Hepatocyte (in vitro differentiated cells): ENCODE measurements around the gene SMARCA2. TPM values are rescaled to one million over a fixed set of nuclear protein-coding genes. Genes with fewer than 3 reads are reported as not detected.

Experiments used
- DNase-seq: peaks from one replicate; pipeline ENCODE4 v3.0.0-alpha.2; 2016; ENCODE audit warnings: low spot score
- H2AFZ ChIP-seq: fragments of 200-600 bp; sonication (generic); 2 replicates; pipeline ENCODE4 v1.6.0; 2016; ENCODE audit warnings: antibody characterized with exemption, mild to moderate bottlenecking
- H3K27ac ChIP-seq: fragments of 200-600 bp; sonication (generic); 2 replicates; pipeline ENCODE4 v1.5.1; 2016; ENCODE audit warnings: mild to moderate bottlenecking
- H3K27me3 ChIP-seq: fragments of 200-600 bp; sonication (generic); 2 replicates; pipeline ENCODE4 v1.6.1; 2016
- H3K36me3 ChIP-seq: fragments of 200-600 bp; sonication (generic); replicated peaks from 2 replicates; pipeline ENCODE4 v1.5.1; 2016; ENCODE audit warnings: low read depth; ENCODE audit not compliant: insufficient read depth
- H3K4me1 ChIP-seq: fragments of 200-600 bp; sonication (generic); 2 replicates; pipeline ENCODE4 v1.5.1; 2016; ENCODE audit warnings: mild to moderate bottlenecking, moderate library complexity; ENCODE audit not compliant: insufficient read depth
- H3K4me2 ChIP-seq: fragments of 200-600 bp; sonication (generic); 2 replicates; pipeline ENCODE4 v1.6.0; 2016
- H3K4me3 ChIP-seq: fragments of 200-600 bp; sonication (generic); 2 replicates; pipeline ENCODE4 v1.5.1; 2016; ENCODE audit warnings: mild to moderate bottlenecking
- H3K79me2 ChIP-seq: fragments of 200-600 bp; sonication (generic); 2 replicates; pipeline ENCODE4 v1.6.0; 2017; ENCODE audit warnings: mild to moderate bottlenecking
- H3K9me2 ChIP-seq: fragments of 200-600 bp; sonication (generic); replicated peaks from 2 replicates; pipeline ENCODE4 v1.6.0; 2017; ENCODE audit warnings: mild to moderate bottlenecking; ENCODE audit not compliant: insufficient read depth
- H3K9me3 ChIP-seq: fragments of 200-600 bp; sonication (generic); 2 replicates; pipeline ENCODE4 v1.5.1; 2016; ENCODE audit warnings: low read depth, mild to moderate bottlenecking
- H4K20me1 ChIP-seq: fragments of 200-600 bp; sonication (generic); 2 replicates; pipeline ENCODE4 v1.6.0; 2016; ENCODE audit warnings: mild to moderate bottlenecking; ENCODE audit not compliant: insufficient read depth, poor library complexity, severe bottlenecking
- CTCF ChIP-seq: fragments of 200-600 bp; sonication (generic); IDR thresholded peaks from 2 replicates; pipeline ENCODE4 v1.5.1; 2016; ENCODE audit warnings: antibody characterized with exemption, mild to moderate bottlenecking; ENCODE audit not compliant: poor library complexity
- EZH2 ChIP-seq: fragments of 200-600 bp; sonication (generic); IDR thresholded peaks from 2 replicates; pipeline ENCODE4 v1.6.1; 2016; ENCODE audit warnings: antibody characterized with exemption, mild to moderate bottlenecking, borderline replicate concordance
- EZH2phosphoT487 ChIP-seq: fragments of 200-600 bp; sonication (generic); IDR thresholded peaks from one replicate; pipeline ENCODE4 v1.6.1; 2018; ENCODE audit warnings: antibody characterized with exemption, mild to moderate bottlenecking, low read depth, moderate library complexity; ENCODE audit not compliant: unreplicated experiment, severe bottlenecking
- WGBS: methylation state at CpG from one replicate; pipeline ENCODE4 v1.1.6; 2016; ENCODE audit warnings: low lambda C conversion rate; ENCODE audit errors: missing lambda C conversion rate; 5-methylcytosine and 5-hydroxymethylcytosine counted together
- polyA plus RNA-seq: library from polyadenylated mRNA; unstranded; fragments of >200 nt; fragmentation: Nextera tagmentation; extraction: Ambion mirVana; gene quantifications from 2 replicates; pipeline ENCODE4 v1.2.1, GENCODE V29; 2016
- total RNA-seq: library from RNA; depleted of rRNA; stranded (reverse); fragments of >200 nt; gene quantifications from 2 replicates; pipeline ENCODE4 v1.2.3, GENCODE V29; 2014

Gene SMARCA2
- total and polyA plus RNA-seq, 2 experiments from 2014 or later, result 39.9 to 65.3 TPM

- Histone ChIP-seq H3K4me1 (no peaks in the 10 kb centered on the region), H3K9me2 (no peaks in the 10 kb centered on the region), H3K9me3 (no peaks in the 10 kb centered on the region), H3K4me2 (no peak overlapping the region), H3K27ac (no peak overlapping the region), H4K20me1 (no peaks in the 10 kb centered on the region), H3K4me3 (no peak overlapping the region), H3K27me3 (no peaks in the 10 kb centered on the region), H2AFZ (no peak overlapping the region), H3K79me2 (no peaks in the 10 kb centered on the region), H3K36me3 (no peaks in the 10 kb centered on the region)
- DNase-seq, result no peak
- 76% methylated on average over 2 of the region's 2 CpGs for WGBS
- no peak for TF ChIP-seq EZH2phosphoT487
- TF ChIP-seq CTCF, result no peak
- no peak for TF ChIP-seq EZH2
Measured at GRCh38 chr9:2216591-2216990, 201.4 kb downstream of the SMARCA2 start.

GRCh38 chr9:2217540-2217939 is 202.4 kb downstream of the SMARCA2 start:
- TF ChIP-seq CTCF (no peak), EZH2 (no peak), EZH2phosphoT487 (no peak)
- H3K79me2 ChIP-seq, result no peaks in the 10 kb centered on the region
- no peaks in the 10 kb centered on the region for H4K20me1 ChIP-seq
- H3K9me3 ChIP-seq, result no peaks in the 10 kb centered on the region
- WGBS, result 80% methylated on average over 3 of the region's 3 CpGs
- H2AFZ ChIP-seq, result no peak overlapping the region
- H3K27ac ChIP-seq, result no peak overlapping the region
- H3K9me2 ChIP-seq, result no peaks in the 10 kb centered on the region
- H3K36me3 ChIP-seq, result no peaks in the 10 kb centered on the region
- no peak for DNase-seq
- no peaks in the 10 kb centered on the region for H3K27me3 ChIP-seq
- H3K4me3 ChIP-seq, result no peak overlapping the region
- H3K4me1 ChIP-seq, result no peaks in the 10 kb centered on the region
- no peak overlapping the region for H3K4me2 ChIP-seq

GRCh38 chr9:2220036-2220435 is 204.9 kb downstream of the SMARCA2 start:
- Histone ChIP-seq H3K4me1 (no peaks in the 10 kb centered on the region), H2AFZ (no peak overlapping the region), H4K20me1 (no peaks in the 10 kb centered on the region), H3K4me2 (no peak overlapping the region), H3K27me3 (no peaks in the 10 kb centered on the region), H3K9me2 (no peaks in the 10 kb centered on the region), H3K4me3 (no peak overlapping the region), H3K9me3 (no peaks in the 10 kb centered on the region), H3K36me3 (no peaks in the 10 kb centered on the region), H3K27ac (no peak overlapping the region), H3K79me2 (no peaks in the 10 kb centered on the region)
- no peak for DNase-seq
- TF ChIP-seq CTCF, result no peak
- TF ChIP-seq EZH2, result no peak
- no peak for TF ChIP-seq EZH2phosphoT487
- 77% methylated on average over 3 of the region's 3 CpGs for WGBS
